CMK (cell line): ENCODE measurements around the gene DYNC1H1.
"Not testable (repeated sequence)": the region's sequence is repeated elsewhere in the genome, so short reads cannot be mapped to it uniquely, and the experiment has no call there.

Experiments
- DNase-seq: peaks from one replicate; pipeline ENCODE4 v3.0.0-alpha.2; 2010; ENCODE audit warnings: low read depth

The DYNC1H1 gene

DNA sequence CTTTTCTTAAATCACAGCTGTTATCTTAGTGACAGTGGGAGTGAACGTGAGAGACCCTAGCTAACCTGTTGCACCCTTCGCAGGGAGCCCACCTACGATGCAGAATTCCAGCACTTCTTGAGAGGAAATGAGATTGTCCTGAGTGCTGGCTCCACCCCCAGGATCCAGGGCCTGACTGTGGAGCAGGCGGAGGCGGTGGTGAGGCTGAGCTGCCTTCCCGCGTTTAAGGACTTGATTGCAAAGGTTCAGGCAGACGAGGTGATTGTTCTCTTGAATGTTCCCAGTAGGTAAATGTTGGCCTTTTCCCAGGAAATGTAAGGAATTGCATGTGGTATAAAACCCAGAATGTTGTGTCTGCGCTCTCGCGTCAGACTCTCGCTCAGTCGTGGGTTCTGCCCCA is 75.8 kb downstream of the DYNC1H1 start:
- no peak for DNase-seq

DNA sequence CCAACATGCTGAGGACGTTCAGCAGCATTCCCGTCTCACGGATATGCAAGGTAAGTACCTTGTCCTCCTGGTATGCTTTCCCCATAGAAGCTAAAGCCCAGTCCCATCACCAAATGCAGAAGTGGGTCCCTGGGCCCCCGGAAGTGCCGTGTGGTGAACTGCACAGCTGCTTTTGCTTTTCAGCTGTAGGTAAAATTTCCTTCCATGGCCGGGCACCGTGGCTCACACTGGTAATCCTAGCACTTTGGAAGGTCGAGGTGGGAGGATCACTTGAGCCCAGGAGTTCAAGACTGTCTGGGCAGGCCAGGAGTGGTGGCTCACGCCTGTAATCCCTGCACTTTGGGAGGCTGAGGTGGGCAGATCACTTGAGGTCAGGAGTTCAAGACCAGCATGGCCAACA is 78.3 kb downstream of the DYNC1H1 start:
- no peak for DNase-seq

DNA sequence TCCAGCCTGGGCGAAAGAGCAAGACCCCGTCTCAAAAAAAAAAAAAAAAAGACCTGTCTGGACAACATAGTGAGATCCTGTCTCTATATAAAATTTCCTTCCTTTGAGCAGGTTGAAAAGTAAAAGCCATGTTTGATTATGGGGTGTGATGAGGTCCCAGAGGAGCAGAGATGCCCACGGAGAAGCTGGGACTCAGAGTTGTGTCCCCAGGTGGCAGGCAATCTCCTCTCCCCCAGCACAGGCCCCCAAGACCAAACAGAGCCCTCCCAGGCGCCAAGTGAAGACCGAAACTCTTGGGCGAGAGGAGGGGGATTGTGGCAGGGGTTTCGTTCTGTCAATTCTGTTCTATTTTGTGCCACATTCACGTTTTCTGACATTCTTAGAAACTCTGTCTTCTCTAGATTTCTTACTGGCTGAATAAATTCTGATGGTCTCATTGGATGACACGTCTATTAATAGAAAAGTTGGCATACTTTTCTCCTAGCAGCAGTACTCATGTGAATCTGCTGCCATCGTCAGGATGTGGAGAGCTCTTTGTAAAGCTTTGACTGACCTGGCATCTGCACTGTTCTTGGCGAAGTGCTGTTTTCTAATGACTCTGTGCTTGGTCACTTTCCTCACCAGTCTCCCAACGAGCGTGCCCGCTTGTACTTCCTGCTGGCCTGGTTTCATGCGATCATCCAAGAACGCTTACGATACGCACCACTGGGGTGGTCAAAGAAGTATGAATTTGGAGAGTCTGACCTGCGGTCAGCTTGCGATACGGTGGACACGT is 79.1 kb downstream of the DYNC1H1 start:
- no peak for DNase-seq

DNA sequence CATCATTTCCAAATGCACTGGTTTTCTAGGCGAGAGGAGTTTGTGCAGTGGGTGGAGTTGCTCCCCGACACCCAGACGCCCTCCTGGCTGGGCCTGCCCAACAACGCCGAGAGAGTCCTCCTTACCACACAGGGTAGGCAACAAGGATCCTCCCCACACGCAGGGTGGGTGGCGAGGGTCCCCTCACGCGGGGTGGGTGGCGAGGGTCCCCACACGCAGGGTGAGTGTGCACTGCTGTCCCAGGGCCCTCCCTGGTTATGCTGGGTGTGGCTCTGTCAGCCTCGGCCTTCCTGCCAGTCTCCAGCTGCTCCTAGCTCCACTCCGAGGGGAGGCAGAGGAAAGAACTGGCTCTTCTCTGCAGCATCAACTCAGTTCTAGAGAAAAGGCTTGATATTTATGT is 80.2 kb downstream of the DYNC1H1 start:
- no peak for DNase-seq

DNA sequence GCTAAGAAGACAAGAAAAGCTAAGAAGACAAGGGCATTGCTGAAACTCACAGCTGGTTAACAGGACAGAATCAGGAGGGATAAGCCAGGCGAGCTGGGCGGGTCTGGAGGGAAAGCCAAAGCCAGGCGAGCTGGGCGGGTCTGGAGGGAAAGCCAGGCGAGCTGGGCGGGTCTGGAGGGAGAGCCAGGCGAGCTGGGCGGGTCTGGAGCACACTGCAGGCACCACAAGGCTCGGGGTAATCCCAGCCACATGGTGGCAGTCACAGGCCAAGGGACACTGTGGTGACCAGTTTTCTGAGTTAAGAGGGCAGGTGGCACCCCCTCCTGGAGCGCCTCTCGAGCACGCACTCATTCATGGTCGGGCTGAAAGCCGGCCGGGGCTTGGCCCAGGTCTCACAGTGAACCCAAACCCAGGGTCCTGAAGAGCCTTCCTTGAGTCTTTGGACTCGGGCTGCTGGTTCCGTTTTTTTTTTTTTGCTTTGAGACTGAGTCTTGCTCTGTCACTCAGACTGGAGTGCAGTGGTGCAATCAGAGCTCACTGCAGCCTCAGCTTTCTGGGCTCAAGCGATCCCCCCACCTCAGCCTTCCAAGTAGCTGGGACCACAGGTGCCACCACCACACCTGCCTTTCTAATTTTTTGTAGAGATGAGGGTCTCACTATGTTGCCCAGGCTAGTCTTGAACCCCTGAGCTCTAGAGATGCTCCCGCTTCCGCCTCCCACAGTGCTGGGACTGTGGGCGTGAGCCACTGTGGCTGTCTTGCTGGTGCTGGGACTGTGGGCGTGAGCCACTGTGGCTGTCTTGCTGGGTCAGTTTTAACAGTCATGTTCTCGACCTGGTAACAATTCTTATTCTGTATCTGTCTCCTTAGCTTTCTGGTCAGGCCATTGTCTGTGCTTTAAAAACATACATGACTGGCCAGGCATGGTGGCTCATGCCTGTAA is 82.2 kb downstream of the DYNC1H1 start:
- peak; percentile 42 for DNase-seq

DNA sequence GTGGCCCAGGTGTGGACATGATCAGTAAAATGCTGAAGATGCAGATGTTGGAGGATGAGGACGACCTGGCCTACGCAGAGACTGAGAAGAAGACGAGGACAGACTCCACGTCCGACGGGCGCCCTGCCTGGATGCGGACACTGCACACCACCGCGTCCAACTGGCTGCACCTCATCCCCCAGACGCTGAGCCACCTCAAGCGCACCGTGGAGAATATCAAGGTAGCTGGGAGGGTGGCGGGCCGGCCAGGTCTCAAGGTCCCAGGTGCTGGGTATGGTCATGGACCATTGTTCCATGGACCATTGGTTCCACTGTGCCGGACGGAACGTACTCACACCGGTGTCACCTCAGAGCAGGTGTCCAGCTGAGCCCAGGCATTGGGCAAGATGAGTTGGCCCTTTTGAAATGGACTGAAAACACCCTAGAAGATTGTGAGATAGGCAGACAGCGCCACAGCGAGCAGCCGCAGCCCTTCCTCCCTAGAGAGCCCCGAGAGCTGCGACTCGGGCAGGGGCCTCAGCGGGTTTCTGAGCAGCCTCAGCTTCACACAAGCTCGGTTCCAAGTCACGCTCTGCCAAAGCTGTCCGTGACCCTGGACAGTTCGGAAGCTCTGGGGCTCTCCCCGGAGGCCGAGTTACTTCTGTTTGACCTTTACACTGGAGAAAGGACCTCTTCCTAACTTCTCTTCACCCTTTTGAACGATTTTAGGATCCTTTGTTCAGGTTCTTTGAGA is 83.6 kb downstream of the DYNC1H1 start:
- no peak for DNase-seq

DNA sequence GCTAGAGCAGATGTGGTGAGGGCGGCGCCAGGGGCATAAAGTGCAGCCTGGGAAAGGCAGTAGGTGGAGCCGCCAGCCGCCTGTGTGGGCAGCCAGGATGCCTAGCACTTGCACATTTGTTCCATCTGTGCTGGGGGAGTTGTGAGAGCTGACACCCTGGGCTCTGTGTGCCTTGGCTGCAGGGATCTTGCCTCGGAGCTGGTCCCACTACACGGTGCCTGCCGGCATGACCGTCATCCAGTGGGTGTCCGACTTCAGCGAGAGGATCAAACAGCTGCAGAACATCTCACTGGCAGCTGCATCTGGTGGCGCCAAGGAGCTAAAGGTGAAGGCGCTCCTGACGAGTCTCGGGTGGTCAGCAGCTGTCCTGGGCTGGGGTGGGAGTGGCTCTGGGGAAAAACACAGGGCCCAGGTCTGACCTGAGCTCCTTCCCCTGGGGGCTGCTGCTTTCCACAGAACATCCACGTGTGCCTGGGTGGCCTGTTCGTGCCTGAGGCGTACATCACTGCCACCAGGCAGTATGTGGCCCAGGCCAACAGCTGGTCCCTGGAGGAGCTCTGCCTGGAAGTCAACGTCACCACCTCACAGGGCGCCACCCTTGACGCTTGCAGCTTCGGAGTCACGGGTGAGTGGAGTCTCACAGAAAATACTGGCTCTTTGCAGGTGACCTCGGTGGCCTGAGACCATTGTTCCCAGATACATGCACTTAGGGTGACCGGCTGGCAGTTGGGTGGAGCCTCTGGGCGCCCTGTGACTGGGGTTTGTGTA is 85.1 kb downstream of the DYNC1H1 start:
- DNase-seq = no peak

DNA sequence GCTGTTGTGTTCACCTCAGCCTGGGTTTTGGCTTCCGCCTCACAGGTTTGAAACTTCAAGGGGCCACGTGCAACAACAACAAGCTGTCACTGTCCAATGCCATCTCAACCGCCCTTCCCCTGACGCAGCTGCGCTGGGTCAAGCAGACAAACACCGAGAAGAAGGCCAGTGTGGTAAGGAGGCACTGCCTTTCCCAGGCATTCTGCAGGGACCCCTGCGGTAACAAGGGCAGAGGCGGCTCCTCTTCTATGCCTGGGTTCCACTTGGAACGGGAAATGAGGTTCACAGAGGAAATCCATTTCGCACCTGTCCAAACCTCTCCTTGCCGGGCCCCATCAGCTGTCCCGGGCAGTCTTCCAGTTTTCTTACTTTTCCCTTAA is 85.6 kb downstream of the DYNC1H1 start:
- no peak for DNase-seq

DNA sequence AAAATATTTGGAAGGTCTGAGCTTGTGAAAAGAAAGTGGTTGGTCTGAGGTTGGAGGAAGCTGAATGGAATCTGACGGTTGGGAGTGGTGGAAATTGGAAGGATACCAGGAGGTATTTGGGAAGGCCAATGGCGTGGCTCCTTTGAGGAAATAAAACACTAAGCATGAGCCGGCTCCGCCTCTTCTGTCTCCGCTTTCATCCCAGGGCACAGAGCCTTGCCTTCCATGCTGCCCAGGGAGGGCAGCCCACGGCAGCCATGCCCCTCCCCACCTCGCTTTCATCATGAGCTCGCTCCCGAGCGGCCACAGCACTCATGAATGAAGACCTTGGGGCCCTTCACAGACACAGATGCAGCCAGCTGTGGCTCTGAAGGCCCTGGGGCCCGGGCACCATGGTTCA is 86.3 kb downstream of the DYNC1H1 start:
- DNase-seq = no peak

DNA sequence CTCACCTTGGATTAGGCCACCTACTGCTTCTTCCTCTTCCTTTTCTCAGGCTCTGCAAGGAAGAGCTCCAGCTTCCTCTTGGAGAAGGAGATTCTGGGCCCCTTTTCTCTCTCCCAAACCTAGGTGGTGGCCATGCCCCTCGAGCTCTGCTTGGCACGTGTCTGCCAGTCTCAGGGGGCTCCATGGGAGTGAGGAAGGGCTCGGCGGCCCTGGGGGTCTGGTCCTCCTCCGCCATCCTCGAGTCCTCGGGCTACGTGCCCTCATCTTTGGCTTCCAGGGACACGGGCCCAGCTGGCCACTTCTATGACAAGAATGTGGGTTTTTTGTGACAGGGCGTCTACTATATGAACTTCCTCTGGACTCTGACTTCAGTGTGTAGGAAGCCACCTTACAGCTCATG is 88.1 kb downstream of the DYNC1H1 start:
- no peak for DNase-seq

DNA sequence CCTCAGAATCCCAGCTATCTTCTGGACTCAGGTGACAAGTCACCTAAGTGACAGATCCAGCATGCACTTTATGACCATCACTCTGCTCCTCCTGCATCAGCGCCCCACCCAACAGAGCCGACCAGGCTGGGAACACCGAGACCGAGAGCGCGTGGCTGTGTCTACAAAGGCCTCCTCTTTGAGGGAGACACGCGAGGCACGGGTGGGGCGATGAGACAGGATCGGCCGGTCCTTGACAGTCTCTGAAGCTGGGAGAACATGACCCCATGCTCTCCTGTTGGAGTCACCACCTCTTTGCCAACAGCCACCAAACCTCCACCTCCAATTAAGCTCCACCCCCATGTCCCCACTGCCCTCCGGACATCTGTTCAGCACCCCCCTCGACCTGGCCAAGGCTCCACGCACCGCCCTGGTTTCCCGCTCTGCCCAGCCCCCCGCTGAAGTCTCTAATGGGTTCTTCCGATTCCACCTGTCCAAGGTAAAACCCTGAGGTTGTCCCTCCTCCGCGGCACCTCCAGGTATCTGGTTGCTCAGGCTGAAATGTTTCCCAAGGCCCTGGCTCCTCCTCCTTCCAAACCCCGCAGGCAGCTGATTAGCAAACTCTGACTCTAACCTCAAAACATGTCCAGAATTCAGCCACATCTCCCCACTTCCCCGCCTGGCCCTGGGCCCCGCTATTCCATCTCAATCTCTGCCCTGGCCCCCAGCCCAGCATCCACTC is 91.0 kb downstream of the DYNC1H1 start:
- DNase-seq = no peak

DNA sequence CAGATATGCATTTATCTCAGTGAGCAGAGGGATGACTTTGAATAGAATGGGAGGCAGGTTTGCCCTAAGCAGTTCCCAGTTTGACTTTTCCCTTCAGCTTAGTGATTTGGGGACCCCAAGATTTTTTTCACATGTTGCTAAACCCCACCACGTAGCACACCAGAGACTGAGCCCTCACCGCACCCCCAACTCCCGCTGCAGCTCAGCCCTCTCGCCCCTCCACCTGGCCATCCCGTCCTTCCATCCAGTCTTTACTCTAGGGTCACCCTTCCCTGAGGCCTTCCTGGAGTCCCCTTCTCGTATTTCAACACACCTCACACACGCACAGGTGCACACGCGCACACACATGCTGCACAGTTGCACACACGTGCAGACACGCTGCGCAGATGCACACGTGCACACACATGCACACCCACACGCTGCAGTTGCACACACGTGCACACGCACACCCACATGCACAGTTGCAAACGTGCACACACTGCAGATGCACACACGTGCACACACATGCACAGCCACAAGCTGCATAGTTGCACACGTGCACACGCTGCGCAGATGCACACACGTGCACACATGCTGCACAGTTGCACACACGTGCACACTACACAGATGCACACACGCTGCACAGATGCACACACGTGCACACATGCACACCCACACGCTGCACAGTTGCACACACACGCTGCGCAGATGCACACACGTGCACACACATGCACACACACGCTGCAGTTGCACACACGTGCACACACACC is 92.5 kb downstream of the DYNC1H1 start:
- DNase-seq = no peak

DNA sequence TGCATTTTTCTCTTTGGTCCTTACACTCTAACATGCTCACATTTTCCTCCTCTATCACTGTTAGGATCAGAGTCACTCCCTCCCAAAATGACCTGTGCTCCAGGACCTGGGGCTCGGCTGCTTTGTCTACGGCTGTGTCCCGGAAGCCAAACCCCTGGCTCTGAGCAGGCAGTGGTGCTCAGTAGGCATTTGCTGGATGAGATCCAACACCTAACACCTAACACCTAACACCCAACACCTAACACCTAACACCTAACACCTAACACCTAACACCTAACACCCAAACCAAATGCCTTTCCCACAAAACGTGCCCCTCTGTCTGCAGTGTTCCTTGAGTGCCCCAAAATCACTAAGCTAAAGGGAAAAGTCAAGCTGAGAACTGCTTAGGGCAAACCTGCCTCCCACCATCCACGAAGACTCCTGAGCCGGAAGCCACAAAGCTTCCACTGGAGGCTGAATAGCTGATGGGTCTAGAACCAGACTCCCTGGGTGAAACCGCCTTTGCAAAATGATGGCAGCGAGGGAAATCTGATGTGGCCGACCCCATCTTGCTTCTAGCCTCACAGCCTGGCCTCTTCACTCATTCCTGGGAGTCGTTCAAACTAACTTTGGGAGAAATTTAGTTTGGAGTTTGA is 93.2 kb downstream of the DYNC1H1 start:
- no peak for DNase-seq

DNA sequence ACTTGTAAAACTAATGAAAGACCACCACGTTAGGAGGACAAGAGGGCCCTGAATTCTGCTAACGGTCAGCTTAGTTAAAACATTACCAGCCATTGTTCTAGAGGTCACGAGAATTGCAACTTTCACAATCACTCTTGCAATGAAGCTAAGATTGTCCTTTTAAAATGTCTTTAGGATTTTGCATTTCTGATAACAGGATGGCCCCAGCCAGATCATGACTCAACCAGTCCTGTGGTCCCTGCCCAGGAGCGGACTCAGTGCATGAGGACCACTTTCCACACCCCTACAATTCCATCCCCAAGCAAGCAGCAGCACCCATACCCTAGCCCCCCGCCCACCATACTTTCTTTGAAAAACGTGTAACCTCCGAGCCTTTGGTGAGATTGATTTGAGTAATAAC is 93.8 kb downstream of the DYNC1H1 start:
- no peak for DNase-seq

DNA sequence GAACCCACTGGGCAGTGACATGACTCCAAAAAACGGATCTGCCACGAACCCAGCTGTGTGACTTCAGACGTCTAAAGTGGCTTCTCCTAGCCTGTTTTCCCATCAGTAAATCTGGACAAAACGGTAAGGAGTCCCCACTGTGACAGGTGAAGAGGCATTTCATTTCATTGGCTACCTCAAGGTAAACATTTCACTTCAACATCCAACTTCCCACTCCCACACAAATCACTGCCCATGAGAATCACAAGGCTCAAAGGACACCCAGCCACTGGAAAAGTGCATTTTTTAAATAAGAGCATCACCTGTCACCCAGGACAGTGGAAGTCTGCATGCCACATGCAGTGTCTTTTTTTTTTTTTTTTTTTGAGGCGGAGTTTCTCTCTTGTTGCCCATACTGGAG is 94.6 kb downstream of the DYNC1H1 start:
- DNase-seq = no peak

DNA sequence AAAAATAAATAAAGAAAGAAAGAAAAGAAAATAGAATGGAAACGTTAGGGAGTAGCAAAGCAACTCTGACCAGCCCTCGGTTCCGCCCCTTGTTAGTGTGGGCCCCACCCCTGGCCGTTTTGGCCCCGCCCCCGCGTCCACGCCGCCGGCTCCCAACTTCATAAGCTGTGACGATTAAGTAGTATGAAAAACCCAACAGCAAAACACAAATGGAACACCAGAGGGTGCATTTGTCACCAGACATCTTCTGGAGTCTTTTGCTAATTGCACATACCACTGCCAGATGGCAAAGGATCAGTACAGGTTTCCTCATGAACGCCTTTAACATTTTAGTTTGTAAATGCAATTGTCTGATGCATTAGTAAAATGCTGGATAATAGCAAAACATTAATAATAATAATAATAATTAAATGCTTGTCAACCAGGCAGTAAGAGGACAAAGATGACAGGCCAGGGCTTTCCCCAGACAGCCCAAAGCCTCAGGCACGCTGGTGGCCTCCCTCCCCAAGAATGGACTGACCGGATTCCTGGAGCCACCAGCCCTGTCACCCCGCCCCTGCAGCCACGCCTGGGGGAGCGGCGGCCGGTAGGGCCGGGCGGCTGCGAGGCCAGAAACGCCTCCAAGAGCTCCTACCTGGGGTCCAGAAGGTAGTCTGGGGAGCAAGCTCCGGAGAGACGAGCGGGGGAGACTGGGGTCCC is 98.9 kb downstream of the DYNC1H1 start:
- peak; percentile 67 for DNase-seq

DNA sequence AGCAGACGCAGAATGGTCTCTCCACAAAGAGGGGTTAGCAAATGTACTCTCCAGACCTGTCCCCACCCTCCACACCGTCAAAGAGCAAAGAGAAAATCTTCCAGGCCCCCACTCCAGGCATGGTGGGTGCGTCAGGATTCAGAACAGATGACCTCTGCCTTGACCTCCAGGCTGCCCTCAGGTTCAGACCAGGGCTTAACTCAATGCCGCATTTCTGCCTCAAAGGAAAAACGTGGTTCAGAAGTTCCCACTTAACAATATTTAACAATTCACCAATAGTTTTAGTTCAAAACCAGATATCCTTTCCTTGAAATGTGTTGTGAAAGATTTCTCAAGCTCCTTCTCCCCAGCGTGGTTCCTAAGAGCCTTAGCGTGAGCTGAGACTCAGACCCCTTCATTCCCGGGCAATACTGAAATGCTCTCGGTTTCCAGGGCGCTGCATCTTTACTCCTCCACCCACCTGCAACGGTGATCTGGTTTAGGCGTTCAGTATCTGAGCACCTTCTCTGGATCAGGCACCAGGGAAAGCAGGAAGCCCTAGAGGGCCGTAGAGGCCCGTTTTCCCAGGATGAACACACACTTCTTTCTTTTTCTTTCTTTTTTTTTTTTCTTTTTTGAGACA is 99.5 kb downstream of the DYNC1H1 start:
- DNase-seq = no peak

DNA sequence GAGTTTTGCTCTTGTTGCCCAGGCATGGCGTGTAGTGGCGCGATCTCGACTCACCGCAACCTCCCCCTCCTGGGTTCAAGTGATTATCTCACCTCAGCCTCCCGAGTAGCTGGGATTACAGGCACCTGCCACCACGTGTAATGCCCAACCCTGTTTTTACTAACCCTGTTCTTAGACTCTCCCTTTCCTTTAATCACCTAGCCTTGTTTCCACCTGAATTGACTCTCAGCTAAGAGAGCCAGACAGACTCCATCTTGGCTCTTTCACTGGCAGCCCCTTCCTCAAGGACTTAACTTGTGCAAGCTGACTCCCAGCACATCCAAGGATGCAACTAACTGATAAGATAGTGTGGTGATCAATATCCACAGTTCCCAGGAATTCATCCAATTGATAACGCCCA is 100.2 kb downstream of the DYNC1H1 start:
- DNase-seq = not testable (repeated sequence)

DNA sequence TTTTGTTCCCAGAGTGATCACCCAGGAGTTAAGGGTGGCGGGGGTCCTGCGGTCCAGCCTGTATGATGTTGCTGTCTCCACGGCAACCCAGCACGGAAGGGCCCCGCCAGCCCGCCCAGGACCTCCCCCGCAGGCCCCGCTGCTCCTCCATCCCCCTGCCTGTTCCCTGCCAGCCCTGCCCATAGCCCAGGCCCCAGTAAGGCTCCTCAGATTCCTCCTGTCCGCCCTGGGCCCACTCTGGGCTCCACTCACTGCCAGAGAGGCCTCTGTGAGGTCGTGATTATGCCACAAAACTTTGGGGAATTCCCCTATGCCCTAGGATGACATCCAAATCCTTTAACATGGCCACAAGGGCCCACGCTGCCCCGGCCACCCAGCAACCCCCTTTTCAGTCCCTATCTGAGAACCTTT is 101.7 kb downstream of the DYNC1H1 start:
- DNase-seq = no peak
